K562 (cell line): ENCODE data around the gene SLC25A5. TPM values are rescaled to one million over a fixed set of nuclear protein-coding genes. Genes with fewer than 3 reads are reported as not detected.

Experiments used
- CHCHD3 ChIP-seq: fragments of 250-450 bp; sonication (Bioruptor Pico); IDR thresholded peaks from 2 replicates; pipeline ENCODE4 v2.1.2; 2022; ENCODE audit warnings: mild to moderate bottlenecking
- CLOCK ChIP-seq: fragments of 250-450 bp; sonication (Bioruptor Pico); IDR thresholded peaks from 2 replicates; pipeline ENCODE4 v1.4.0; 2020; ENCODE audit warnings: mild to moderate bottlenecking, moderate library complexity, borderline replicate concordance
- EP300 ChIP-seq: IDR thresholded peaks from 2 replicates; pipeline ENCODE4 v1.6.1; 2012; ENCODE audit warnings: low read length, improper control_type of control experiment
- FOXK1 ChIP-seq: sonication (generic); formaldehyde crosslinking; IDR thresholded peaks from 2 replicates; pipeline ENCODE4 v1.8.0; 2022; ENCODE audit warnings: missing genetic modification reagents, mild to moderate bottlenecking, borderline replicate concordance
- HBP1 ChIP-seq: fragments of 450-650 bp; formaldehyde crosslinking; IDR thresholded peaks from 2 replicates; pipeline ENCODE4 v1.4.0; 2022; ENCODE audit warnings: missing genetic modification characterization
- HDAC8 ChIP-seq: fragments of 450-650 bp; IDR thresholded peaks from 2 replicates; pipeline ENCODE4 v1.6.1; 2016; ENCODE audit warnings: mild to moderate bottlenecking, missing genetic modification characterization, moderate library complexity, missing compliant biosample characterization
- HLTF ChIP-seq: fragments of 450-650 bp; IDR thresholded peaks from 2 replicates; pipeline ENCODE4 v1.6.1; 2016
- KAT2B ChIP-seq: IDR thresholded peaks from one replicate; pipeline ENCODE4 v1.6.1; 2012; ENCODE audit warnings: low read depth, mild to moderate bottlenecking, control low read depth, inconsistent platforms, low read length, moderate library complexity
- KDM1A ChIP-seq, 2 experiments: fragments of 450-650 bp; IDR thresholded peaks; 2 replicates each; pipeline ENCODE4 v1.6.1; 2016; ENCODE audit warnings: mild to moderate bottlenecking in 2 of 2
- NRF1 ChIP-seq, 2 experiments: fragments of 450-650 bp; IDR thresholded peaks in 1 of 2; conservative IDR thresholded peaks in 1 of 2; 2 replicates each; pipeline ENCODE4 v1.6.1; 2014; ENCODE audit warnings: mild to moderate bottlenecking in 2 of 2
- PTTG1 ChIP-seq: fragments of 450-650 bp; IDR thresholded peaks from 2 replicates; pipeline ENCODE4 v1.6.1; 2016; ENCODE audit warnings: low read depth, mild to moderate bottlenecking, missing genetic modification characterization, missing compliant biosample characterization
- RBM22 ChIP-seq: fragments of 200-400 bp; formaldehyde crosslinking; IDR thresholded peaks from 2 replicates; pipeline ENCODE4 v1.6.1; 2018; ENCODE audit warnings: low read length, low read depth; ENCODE audit not compliant: poor library complexity, severe bottlenecking
- RBM25 ChIP-seq: fragments of 200-400 bp; formaldehyde crosslinking; IDR thresholded peaks from 2 replicates; pipeline ENCODE4 v1.6.1; 2018; ENCODE audit warnings: low read length, low read depth, moderate library complexity; ENCODE audit not compliant: severe bottlenecking
- TARDBP ChIP-seq: fragments of 450-650 bp; IDR thresholded peaks from 2 replicates; pipeline ENCODE4 v1.6.1; 2016
- ZBTB8A ChIP-seq: fragments of 450-650 bp; IDR thresholded peaks from 2 replicates; pipeline ENCODE4 v1.6.1; 2018; ENCODE audit warnings: mild to moderate bottlenecking, moderate library complexity; ENCODE audit not compliant: partially characterized antibody
- ZFP1 ChIP-seq: fragments of 450-650 bp; formaldehyde crosslinking; IDR thresholded peaks from 2 replicates; pipeline ENCODE4 v1.4.0; 2020; ENCODE audit warnings: mild to moderate bottlenecking, mixed read lengths
- ZNF717 ChIP-seq: fragments of 250-450 bp; sonication (Bioruptor Pico); IDR thresholded peaks from 2 replicates; pipeline ENCODE4 v1.5.0; 2021
- polyA plus RNA-seq, 8 experiments: library from polyadenylated mRNA; depleted of rRNA in 4 of 8; stranded (reverse) in 5 of 8; unstranded in 3 of 8; fragments of >200 nt; fragmentation: Nextera tagmentation in 2 of 8; fragmentation: Illumina TruSeq in 1 of 8; extraction: Ambion mirVana in 2 of 8; extraction: Trizol in 1 of 8; gene quantifications; 2 replicates each; pipeline versions ENCODE4 v1.2.1 to v1.2.3, GENCODE V29; 2011 to 2014; ENCODE audit warnings: inconsistent platforms in 1 of 8, missing spikeins in 1 of 8
- total RNA-seq, 7 experiments: library from RNA; depleted of rRNA in 6 of 7; stranded (reverse); fragments of >200 nt in 6 of 7; fragmentation: Illumina TruSeq in 2 of 7; extraction: Trizol in 2 of 7; gene quantifications; 2 replicates each; pipeline versions ENCODE4 v1.2.1 to v1.2.3, GENCODE V29; 2011 to 2021; ENCODE audit warnings: low replicate concordance in 1 of 7
- TF ChIP-seq, protein P1 (sequence below): sonication (generic); formaldehyde crosslinking; IDR thresholded peaks from 2 replicates; pipeline ENCODE4 v1.8.1; 2022; ENCODE audit warnings: missing genetic modification reagents
- TF ChIP-seq, protein P2 (sequence below): fragments of 200-800 bp; sonication (Bioruptor generic); IDR thresholded peaks from 2 replicates; pipeline ENCODE4 v1.6.1; 2017; ENCODE audit warnings: missing genetic modification characterization, missing compliant biosample characterization
- TF ChIP-seq, protein P3 (sequence below), 2 experiments: IDR thresholded peaks; 2 replicates each; pipeline ENCODE4 v1.6.1; 2011; ENCODE audit warnings: borderline replicate concordance in 1 of 2, control low read depth in 1 of 2, low read depth in 1 of 2, low read length in 1 of 2, mild to moderate bottlenecking in 1 of 2, mixed read lengths in 1 of 2, moderate library complexity in 1 of 2; ENCODE audit not compliant: insufficient read depth in 1 of 2, insufficient read length in 1 of 2, poor library complexity in 1 of 2, severe bottlenecking in 1 of 2; ENCODE audit errors: extremely low read depth in 1 of 2

The SLC25A5 gene
- total and polyA plus RNA-seq, 9 of the 15 experiments (the other 6 are each of a cell fraction or from before 2014, with no cell fraction given): 470 to 5,247 (median 596) TPM

GRCh38 chrX:119468551-119469312, 488 bp downstream of the SLC25A5 start (continued):
- TF ChIP-seq KAT2B (no peak), CLOCK (no peak), HLTF (no peak), TARDBP (peak; percentile 58; the same call in 1 of the 2 replicates), HDAC8 (no peak), PTTG1 (tag) (no peak), RBM22 (no peak), FOXK1 (peak; percentile 91; the same call in 1 of the 2 replicates), ZNF717 (CRISPR knock-in tag) (no peak), CHCHD3 (CRISPR knock-in tag) (no peak), ZBTB8A (no peak), EP300 (peak; percentile 49; the same call in 1 of the 2 replicates), NRF1 (conservative IDR thresholded peaks at IDR 0.05 in 1 of 2, IDR thresholded peaks at IDR 0.05 in 1 of 2) (peak; percentile 90 to 91), ZFP1 (CRISPR knock-in tag) (no peak), RBM25 (peak; percentile 45), KDM1A (IDR thresholded peaks at IDR 0.05) (no peak), HBP1 (no peak)
- TF ChIP-seq, protein P1, sequence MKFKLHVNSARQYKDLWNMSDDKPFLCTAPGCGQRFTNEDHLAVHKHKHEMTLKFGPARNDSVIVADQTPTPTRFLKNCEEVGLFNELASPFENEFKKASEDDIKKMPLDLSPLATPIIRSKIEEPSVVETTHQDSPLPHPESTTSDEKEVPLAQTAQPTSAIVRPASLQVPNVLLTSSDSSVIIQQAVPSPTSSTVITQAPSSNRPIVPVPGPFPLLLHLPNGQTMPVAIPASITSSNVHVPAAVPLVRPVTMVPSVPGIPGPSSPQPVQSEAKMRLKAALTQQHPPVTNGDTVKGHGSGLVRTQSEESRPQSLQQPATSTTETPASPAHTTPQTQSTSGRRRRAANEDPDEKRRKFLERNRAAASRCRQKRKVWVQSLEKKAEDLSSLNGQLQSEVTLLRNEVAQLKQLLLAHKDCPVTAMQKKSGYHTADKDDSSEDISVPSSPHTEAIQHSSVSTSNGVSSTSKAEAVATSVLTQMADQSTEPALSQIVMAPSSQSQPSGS (CRISPR knock-in tag): no peak
- TF ChIP-seq, protein P2, sequence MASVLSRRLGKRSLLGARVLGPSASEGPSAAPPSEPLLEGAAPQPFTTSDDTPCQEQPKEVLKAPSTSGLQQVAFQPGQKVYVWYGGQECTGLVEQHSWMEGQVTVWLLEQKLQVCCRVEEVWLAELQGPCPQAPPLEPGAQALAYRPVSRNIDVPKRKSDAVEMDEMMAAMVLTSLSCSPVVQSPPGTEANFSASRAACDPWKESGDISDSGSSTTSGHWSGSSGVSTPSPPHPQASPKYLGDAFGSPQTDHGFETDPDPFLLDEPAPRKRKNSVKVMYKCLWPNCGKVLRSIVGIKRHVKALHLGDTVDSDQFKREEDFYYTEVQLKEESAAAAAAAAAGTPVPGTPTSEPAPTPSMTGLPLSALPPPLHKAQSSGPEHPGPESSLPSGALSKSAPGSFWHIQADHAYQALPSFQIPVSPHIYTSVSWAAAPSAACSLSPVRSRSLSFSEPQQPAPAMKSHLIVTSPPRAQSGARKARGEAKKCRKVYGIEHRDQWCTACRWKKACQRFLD: no peak
- TF ChIP-seq, protein P3, sequence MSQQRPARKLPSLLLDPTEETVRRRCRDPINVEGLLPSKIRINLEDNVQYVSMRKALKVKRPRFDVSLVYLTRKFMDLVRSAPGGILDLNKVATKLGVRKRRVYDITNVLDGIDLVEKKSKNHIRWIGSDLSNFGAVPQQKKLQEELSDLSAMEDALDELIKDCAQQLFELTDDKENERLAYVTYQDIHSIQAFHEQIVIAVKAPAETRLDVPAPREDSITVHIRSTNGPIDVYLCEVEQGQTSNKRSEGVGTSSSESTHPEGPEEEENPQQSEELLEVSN (IDR thresholded peaks at IDR 0.05; ENCODE audit: borderline replicate concordance in 1 of 2, extremely low read depth in 1 of 2, insufficient read depth in 1 of 2, insufficient read length in 1 of 2, low read depth in 1 of 2, low read length in 1 of 2, poor library complexity in 1 of 2, severe bottlenecking in 1 of 2): peak; percentile 60 to 74
